GM18511 (cell line): Measurements from ENCODE around the gene FGGY.
A peak's percentile ranks its signal among the peaks of the same experiment; 100 is the strongest.
"Not testable (repeated sequence)": the region's sequence is repeated elsewhere in the genome, so short reads cannot be mapped to it uniquely, and the experiment has no call there.

ENCODE experiments used
- ATAC-seq: cut with Tn5 transposase; IDR thresholded peaks from one replicate; pipeline ENCODE4 v1.9.1; 2021; ENCODE audit warnings: mild to moderate bottlenecking, moderate library complexity; ENCODE audit not compliant: unreplicated experiment

FGGY gene

GRCh38 chr1:59689730-59690129, 392.8 kb downstream of the FGGY start:
- no peak for ATAC-seq

- ATAC-seq = no peak
Measured at GRCh38 chr1:59690171-59690930, 393.5 kb downstream of the FGGY start.

- no peak for ATAC-seq
Measured at GRCh38 chr1:59691261-59691660, 394.4 kb downstream of the FGGY start.

GRCh38 chr1:59692591-59692990, 395.7 kb downstream of the FGGY start:
- ATAC-seq = no peak

DNA sequence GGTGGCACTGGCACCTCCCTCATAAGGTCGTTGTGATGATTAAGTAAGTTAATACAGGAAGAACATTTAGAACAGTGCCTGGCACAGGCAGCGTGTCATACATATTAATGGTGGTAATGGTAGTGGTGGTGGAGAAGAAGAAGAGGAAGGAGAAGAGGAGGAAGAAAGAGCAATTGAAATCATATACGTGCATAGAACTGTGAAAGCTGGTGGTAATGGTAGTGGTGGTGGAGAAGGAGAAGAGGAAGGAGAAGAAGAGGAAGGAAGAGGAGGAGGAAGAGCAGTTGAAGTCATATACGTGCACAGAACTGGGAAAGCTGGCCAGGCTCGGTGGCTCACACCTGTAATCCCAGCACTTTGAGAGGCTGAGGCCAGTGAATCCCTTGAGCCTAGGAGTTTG, 396.5 kb downstream of the FGGY start:
- no peak for ATAC-seq

DNA sequence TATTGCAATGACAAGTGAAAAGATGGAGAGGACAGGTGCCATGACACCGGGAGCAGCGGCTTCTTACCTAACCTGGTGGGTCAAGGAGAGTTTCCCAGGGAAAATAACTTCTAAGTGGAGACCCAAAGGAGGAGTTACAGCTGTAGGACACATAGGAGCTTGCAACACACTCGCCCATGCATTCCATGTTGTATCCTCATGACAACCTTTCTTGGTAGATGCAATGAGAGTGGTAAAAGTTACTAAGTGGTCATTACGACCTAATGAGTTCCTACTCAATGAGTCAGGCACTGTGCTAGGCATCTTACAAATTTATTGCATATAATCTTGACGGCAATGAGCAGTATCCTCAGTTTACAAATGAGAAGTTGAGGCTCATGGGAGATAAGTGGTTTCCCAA, 398.4 kb downstream of the FGGY start:
- no peak for ATAC-seq

DNA sequence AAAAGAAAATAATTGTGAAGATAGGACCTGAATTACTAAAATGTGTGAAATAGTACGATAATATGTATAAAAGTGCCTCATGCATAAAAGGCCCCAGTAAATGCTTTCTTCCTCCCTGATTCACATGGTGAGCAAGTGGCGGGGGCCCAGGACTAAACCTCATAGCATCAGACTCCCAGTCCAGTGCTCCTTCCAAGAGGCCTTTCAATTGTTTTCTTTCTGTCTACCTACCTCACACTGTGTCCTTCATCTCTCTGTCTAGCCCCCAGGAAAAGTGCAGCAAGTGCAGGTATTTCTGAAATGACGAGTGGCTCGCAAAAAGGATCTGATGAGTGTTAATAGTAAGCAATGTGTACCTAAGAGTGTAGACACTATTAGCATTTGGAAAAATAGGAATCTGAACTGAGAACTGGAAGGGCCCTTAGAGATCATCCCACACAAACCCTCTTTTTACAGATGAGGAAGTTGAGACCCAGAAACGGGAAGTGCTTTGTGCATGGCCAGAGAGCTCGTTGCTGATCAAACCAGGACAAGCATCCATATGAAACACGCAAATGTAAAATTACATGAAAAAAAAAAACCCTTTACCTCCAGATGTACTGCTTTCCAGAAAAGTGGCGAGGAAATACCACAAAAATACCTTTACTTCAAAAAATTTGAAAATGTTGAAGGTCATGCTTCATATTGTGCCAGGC, 399.7 kb downstream of the FGGY start:
- ATAC-seq = peak; percentile 64

DNA sequence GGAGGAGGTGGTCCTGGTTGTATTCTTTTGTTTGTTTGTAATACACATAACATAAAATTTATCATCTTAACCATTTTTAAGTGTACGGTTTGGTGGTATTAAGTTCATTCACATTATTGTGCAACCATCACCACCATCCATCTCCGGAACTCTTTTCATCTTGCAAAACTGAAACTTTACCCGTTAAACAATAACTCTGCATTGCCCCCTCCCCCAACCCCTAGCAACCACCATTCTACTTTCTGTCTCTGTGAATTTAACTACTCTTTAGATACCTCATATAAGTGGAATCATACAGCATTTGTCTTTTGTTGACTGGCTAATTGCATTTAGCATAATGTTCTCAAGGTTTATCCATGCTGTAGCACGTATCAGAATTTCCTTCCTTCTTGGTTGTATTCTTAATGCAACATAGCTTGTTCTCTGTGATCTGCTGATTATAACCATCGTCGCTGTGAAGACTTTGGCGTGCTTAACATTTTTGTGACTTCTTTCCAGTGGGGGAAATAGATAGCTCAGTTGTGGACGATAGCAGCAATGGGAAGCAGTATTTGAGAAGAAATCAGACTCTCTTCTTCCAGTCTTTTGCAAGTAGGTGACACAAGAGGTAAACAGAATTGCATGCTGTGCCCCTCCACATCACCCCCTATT, 400.4 kb downstream of the FGGY start:
- peak; percentile 80 for ATAC-seq

- no peak for ATAC-seq
Measured at GRCh38 chr1:59698386-59698785, 401.5 kb downstream of the FGGY start.

- no peak for ATAC-seq
Measured at GRCh38 chr1:59699227-59699847, 402.4 kb downstream of the FGGY start.

GRCh38 chr1:59701376-59701775, 404.5 kb downstream of the FGGY start:
- no peak for ATAC-seq

DNA sequence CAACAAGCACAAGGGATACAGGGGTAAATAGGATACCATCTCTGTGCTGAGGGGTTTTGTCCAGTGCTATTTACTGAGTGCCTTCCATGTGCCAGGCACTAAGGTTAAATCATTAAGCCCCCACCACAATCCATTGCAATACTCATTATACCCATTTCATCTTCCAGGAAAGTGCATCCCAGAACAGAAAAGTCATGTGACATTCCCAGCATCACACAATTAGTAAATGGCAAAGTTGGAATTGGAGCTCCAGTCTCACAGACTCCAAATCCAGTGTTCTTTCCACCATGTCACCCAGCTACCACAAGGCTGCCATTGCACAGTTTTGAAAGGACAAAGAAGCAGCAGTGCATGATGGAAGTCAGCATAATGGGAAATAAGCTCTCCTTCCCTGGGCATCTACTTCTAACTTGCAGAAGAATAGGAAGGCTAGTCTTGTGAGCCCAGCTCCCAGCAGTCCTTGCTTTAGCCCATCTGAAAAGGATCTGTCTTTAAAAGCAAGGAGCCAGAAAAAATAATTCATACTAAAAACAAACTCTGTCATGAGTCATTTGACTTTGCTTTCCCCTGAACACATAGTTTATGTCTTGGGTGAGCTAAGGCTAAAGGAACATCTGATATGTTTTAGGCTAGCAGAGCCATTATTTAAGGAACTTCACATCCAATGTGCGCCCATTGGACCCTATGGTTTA, 406.5 kb downstream of the FGGY start:
- no peak for ATAC-seq

DNA sequence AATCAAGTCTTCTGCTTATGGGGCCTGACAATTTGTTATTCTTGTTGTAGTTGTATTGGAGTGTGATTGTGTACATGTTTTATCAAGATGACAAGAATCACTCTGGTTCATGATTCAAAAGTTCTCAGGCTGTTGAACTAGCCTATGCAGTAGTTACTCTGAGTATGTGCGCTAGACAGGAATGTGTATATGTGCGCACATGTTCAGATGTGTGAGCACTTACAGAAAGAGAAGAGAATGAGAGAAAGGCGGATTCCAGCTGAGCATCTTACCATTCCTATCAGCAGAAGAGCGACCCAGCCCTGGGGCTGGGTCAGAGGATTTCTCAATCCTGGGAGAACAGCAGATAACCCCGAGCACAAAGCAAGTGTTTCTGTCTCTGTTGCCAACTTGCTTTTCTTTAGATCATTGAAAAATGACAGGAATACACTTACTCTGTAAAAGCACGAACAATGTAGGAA, 407.1 kb downstream of the FGGY start:
- ATAC-seq = no peak

DNA sequence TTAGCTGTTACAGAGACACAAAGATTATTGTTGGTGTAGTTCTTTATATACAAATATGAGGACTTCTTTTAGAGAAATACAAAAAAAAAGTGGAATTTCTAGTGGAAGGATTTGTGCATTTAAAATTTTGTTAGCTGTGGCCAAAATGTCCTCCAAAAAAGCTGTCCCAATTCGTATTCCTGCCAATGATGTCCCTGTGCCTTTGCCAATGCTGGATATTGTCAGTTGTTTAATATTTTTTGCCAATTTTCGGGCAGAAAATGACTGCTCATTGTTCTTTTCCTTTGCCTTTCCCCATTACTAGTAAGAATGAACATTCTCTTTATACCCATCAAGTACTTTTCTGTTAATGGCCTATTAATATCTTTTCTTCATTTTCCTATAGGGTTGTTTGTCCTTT, 407.8 kb downstream of the FGGY start:
- ATAC-seq = no peak

DNA sequence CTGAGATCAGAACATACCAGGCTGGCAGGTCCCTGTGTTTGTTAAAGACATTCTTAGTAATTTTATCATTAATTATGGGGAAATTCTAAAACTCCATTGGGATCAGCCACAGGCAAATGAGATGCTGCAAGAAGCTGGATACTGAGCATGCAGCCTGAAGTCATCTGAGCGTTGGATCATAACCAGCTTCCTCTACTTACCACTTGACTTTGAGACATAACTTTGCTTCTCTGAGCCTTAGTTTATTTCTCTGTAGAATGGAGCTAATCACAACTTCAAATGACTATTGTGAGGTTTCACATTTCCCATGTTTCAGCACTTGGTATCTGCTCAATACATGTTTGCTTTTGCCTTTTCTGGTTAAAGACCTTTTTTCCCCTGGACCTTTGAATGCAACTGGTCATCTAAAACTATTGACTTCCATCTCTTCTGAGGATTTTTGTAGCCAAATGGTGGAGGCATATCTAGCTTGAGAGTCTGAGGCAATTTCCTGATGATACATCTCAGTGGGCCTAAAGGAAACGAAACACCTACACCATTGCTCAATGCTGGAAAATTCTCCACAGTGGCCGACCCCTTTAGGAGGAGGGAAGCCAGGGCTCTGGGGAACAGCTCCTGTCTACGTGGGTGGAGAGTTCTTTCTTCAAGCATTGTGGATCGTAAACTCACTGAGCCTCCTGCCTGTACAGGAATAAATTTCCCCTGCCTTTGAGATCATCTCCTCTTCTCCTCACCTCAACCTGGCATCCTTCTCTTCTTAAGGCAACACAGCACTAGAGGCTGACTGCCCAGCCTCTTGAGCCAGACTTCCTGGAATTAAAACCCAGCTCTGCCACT, 408.8 kb downstream of the FGGY start:
- no peak for ATAC-seq

GRCh38 chr1:59706303-59706599, 409.4 kb downstream of the FGGY start:
- ATAC-seq = no peak

GRCh38 chr1:59707178-59707791, 410.4 kb downstream of the FGGY start:
- ATAC-seq = no peak

DNA sequence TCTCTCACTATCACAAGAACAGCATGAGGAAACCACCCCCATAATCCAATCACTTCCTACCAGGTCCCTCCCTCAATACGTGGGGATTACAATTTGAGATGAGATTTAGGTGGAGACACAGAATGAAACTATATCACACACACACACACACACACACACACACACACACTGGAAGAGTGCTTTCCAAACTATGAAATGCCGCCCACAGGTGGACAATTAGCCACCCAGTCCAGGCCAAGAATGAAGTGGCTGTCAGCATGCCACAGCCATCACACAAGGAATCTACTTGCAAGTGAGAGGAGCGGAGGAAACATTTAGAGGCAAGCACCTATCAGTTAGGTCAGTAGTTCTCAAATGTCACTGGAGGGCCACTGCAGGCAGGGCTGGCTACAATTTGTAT, 412.4 kb downstream of the FGGY start:
- no peak for ATAC-seq

- ATAC-seq = not testable (repeated sequence)
Measured at GRCh38 chr1:59710920-59711319, 414.0 kb downstream of the FGGY start.

- no peak for ATAC-seq
Measured at GRCh38 chr1:59714219-59714618, 417.3 kb downstream of the FGGY start.
